GM12878 (cell line): ENCODE results near the gene FGR. TPM values are rescaled to one million over a fixed set of nuclear protein-coding genes. Genes with fewer than 3 reads are reported as not detected.

ENCODE experiments used
- ATAC-seq: fragments of 200-7000 bp; cut with Tn5 transposase; 3 replicates; pipeline ENCODE4 v1.9.1; 2020; ENCODE audit warnings: mild to moderate bottlenecking, moderate library complexity
- BruUV-seq: library from RNA; stranded (reverse); fragments of 400-500 nt; replicated peaks from 2 replicates; lab custom pipeline; 2021; lab: Mats Ljungman, UMichigan
- CTCF ChIA-PET: fragments of 300-600 bp; sonication (Branson Sonifier 250); formaldehyde crosslinking; extraction: SDS; loops from one replicate; lab custom pipeline; 2021; ENCODE audit warnings: inconsistent platforms; lab: Yijun Ruan, JAX
- POLR2A ChIA-PET: fragments of 350-600 bp; formaldehyde crosslinking; extraction: SDS; loops from one replicate; lab custom pipeline; 2021; ENCODE audit warnings: inconsistent platforms; lab: Charles Lee
- RAD21 ChIA-PET: fragments of 300-600 bp; sonication (Branson Sonifier 250); formaldehyde crosslinking; loops from one replicate; lab custom pipeline; 2023; ENCODE audit warnings: antibody characterized with exemption; ENCODE audit not compliant: unreplicated experiment; lab: Charles Lee
- SMC1A ChIA-PET: fragments of 300-600 bp; sonication (Branson Sonifier 250); formaldehyde crosslinking; loops from one replicate; lab custom pipeline; 2023; ENCODE audit not compliant: unreplicated experiment, uncharacterized antibody; lab: Charles Lee
- DNase-seq: peaks from one replicate; pipeline ENCODE4 v3.0.0-alpha.2; 2011; ENCODE audit warnings: low read depth, low spot score
- FAIRE-seq: peaks from 3 replicates; lab custom pipeline; 2011; peaks lifted over from hg19 to GRCh38; lab: Jason Lieb, UNC
- H2AFZ ChIP-seq: 2 replicates; pipeline ENCODE4 v1.6.0; 2011; ENCODE audit warnings: low read depth, low read length, control low read depth; ENCODE audit not compliant: control insufficient read depth
- H3K27ac ChIP-seq: 2 replicates; pipeline ENCODE4 v1.5.1; 2011; ENCODE audit warnings: control low read depth; ENCODE audit not compliant: control insufficient read depth, insufficient read depth
- H3K27me3 ChIP-seq, 2 experiments: replicated peaks in 1 of 2; 2 replicates each; pipeline versions ENCODE4 v1.6.0 to v1.6.1; 2011; ENCODE audit warnings: low read length in 1 of 2; ENCODE audit not compliant: control insufficient read depth in 2 of 2, insufficient read depth in 2 of 2
- H3K36me3 ChIP-seq, 2 experiments: 2 replicates each; pipeline ENCODE4 v1.5.1; 2011; ENCODE audit warnings: low read length in 1 of 2; ENCODE audit not compliant: control insufficient read depth in 2 of 2, insufficient read depth in 2 of 2
- H3K4me1 ChIP-seq: 2 replicates; pipeline ENCODE4 v1.6.1; 2011; ENCODE audit warnings: mild to moderate bottlenecking, low read length, moderate library complexity, mixed read lengths; ENCODE audit not compliant: control insufficient read depth, insufficient read depth
- H3K4me2 ChIP-seq: 2 replicates; pipeline ENCODE4 v1.6.0; 2011; ENCODE audit warnings: control low read depth; ENCODE audit not compliant: control insufficient read depth, insufficient read depth
- H3K4me3 ChIP-seq: fragments of 200-600 bp; sonication (generic); 2 replicates; pipeline ENCODE4 v1.5.1; 2016
- H3K79me2 ChIP-seq: 2 replicates; pipeline ENCODE4 v1.6.0; 2011; ENCODE audit warnings: low read length; ENCODE audit not compliant: control insufficient read depth, insufficient read depth
- H3K9ac ChIP-seq: 2 replicates; pipeline ENCODE4 v1.8.0; 2011; ENCODE audit warnings: low read length, control low read depth, mixed read lengths; ENCODE audit not compliant: control insufficient read depth, insufficient read depth
- H3K9me3 ChIP-seq: replicated peaks from 3 replicates; pipeline ENCODE4 v1.5.1; 2011; ENCODE audit warnings: mild to moderate bottlenecking, low read length; ENCODE audit not compliant: control insufficient read depth, insufficient read depth
- H4K20me1 ChIP-seq: 2 replicates; pipeline ENCODE4 v1.6.0; 2011; ENCODE audit not compliant: control insufficient read depth, insufficient read depth
- CREB1 ChIP-seq: IDR thresholded peaks from 2 replicates; pipeline ENCODE4 v1.6.1; 2012; ENCODE audit warnings: low read depth, mild to moderate bottlenecking, inconsistent platforms
- DPF2 ChIP-seq: fragments of 450-650 bp; IDR thresholded peaks from 2 replicates; pipeline ENCODE4 v1.6.1; 2017; ENCODE audit warnings: mild to moderate bottlenecking
- EED ChIP-seq: sonication (generic); IDR thresholded peaks from 2 replicates; pipeline ENCODE4 v1.6.1; 2016; ENCODE audit warnings: antibody characterized with exemption, low read depth
- ELK1 ChIP-seq: IDR thresholded peaks from 2 replicates; pipeline ENCODE4 v1.6.1; 2012; ENCODE audit warnings: low read depth, low read length, improper control_type of control experiment
- MTA3 ChIP-seq: IDR thresholded peaks from 2 replicates; pipeline ENCODE4 v1.6.1; 2012; ENCODE audit warnings: low read length, inconsistent platforms, borderline replicate concordance
- NBN ChIP-seq: fragments of 450-650 bp; IDR thresholded peaks from 2 replicates; pipeline ENCODE4 v1.6.1; 2016
- RAD51 ChIP-seq: fragments of 450-650 bp; IDR thresholded peaks from 2 replicates; pipeline ENCODE4 v1.6.1; 2016; ENCODE audit warnings: moderate library complexity, mild to moderate bottlenecking, inconsistent platforms
- RB1 ChIP-seq: fragments of 450-650 bp; formaldehyde crosslinking; IDR thresholded peaks from 2 replicates; pipeline ENCODE4 v1.6.1; 2017; ENCODE audit warnings: mild to moderate bottlenecking, borderline replicate concordance
- RELA ChIP-seq: fragments of 450-650 bp; IDR thresholded peaks from 2 replicates; pipeline ENCODE4 v1.8.0; 2014; ENCODE audit warnings: borderline replicate concordance; ENCODE audit not compliant: partially characterized antibody
- SMAD5 ChIP-seq: IDR thresholded peaks from 2 replicates; pipeline ENCODE4 v1.6.1; 2016; ENCODE audit warnings: antibody characterized with exemption, low read depth
- WRNIP1 ChIP-seq: IDR thresholded peaks from 2 replicates; pipeline ENCODE4 v1.6.1; 2011; ENCODE audit warnings: low read depth, low read length, improper control_type of control experiment, borderline replicate concordance
- YY1 ChIP-seq: IDR thresholded peaks from 2 replicates; pipeline ENCODE4 v1.6.1; 2011; ENCODE audit warnings: low read depth, mild to moderate bottlenecking, low read length
- ZBTB11 ChIP-seq: fragments of 450-650 bp; formaldehyde crosslinking; IDR thresholded peaks from 2 replicates; pipeline ENCODE4 v1.5.0; 2022; ENCODE audit warnings: mild to moderate bottlenecking, missing genetic modification characterization
- WGBS: methylation state at CpG from one replicate; pipeline ENCODE4 v1.1.6; 2016; ENCODE audit warnings: low lambda C conversion rate; ENCODE audit not compliant: insufficient replicate concordance, insufficient coverage; ENCODE audit errors: missing lambda C conversion rate; 5-methylcytosine and 5-hydroxymethylcytosine counted together
- in situ Hi-C: fragments of 300-500 bp; cut with MboI; formaldehyde crosslinking; loops from 9 replicates; pipeline ENCODE4 v1.14.3; 2018; ENCODE audit warnings: mixed read lengths
- intact Hi-C: fragments of 100-400 bp; cut with micrococcal nuclease; formaldehyde crosslinking; loops from one replicate; pipeline ENCODE4 v1.14.2; 2022; ENCODE audit not compliant: unreplicated experiment
- polyA plus RNA-seq, 11 experiments: library from polyadenylated mRNA; depleted of rRNA in 4 of 11; unstranded in 6 of 11; stranded (reverse) in 5 of 11; fragments of >200 nt; fragmentation: Nextera tagmentation in 4 of 11; fragmentation: Illumina TruSeq in 1 of 11; extraction: Ambion mirVana in 4 of 11; extraction: Trizol in 1 of 11; gene quantifications; 1 replicate in 1 of 11; 2 replicates in 10 of 11; pipeline versions ENCODE4 v1.2.1 to v1.2.3, GENCODE V29; 2011 to 2016; ENCODE audit warnings: inconsistent platforms in 2 of 11, missing spikeins in 2 of 11, low read depth in 1 of 11
- total RNA-seq, 4 experiments: library from RNA; depleted of rRNA in 3 of 4; stranded (reverse); fragments of >200 nt in 3 of 4; fragmentation: Illumina TruSeq in 1 of 4; extraction: Trizol in 1 of 4; gene quantifications; 2 replicates each; pipeline versions ENCODE4 v1.2.1 to v1.2.3, GENCODE V29; 2013 to 2021

The FGR gene
- total and polyA plus RNA-seq, 10 of the 15 experiments (the other 5 are each of a cell fraction or from before 2014, with no cell fraction given) = 10.9 to 193 (median 74.7) TPM

GRCh38 chr1:27577504-27578188 is 57.3 kb downstream of the FGR start:
- ChIA-PET POLR2A (interaction anchor here (1.0 kb wide), 1 partner anchor 18 kb away, joined by 3 read pairs; no protein-coding TSS in a partner anchor), CTCF (interaction anchor here (0.7 to 1.6 kb wide), 3 partner anchors 10 to 161 kb away, joined by 3 to 4 read pairs (median 4); no protein-coding TSS in a partner anchor), RAD21 (interaction anchor here (0.6 kb wide), 1 partner anchor 69 kb away, joined by 3 read pairs; no protein-coding TSS in a partner anchor), SMC1A (interaction anchor here (1.0 kb wide), 1 partner anchor 10 kb away, joined by 4 read pairs; no protein-coding TSS in a partner anchor)
- intact Hi-C loops = no loop called here
- no peak overlapping the region for H3K9ac ChIP-seq
- H3K36me3 ChIP-seq = no peaks in the 10 kb centered on the region
- no peaks in the 10 kb centered on the region for H4K20me1 ChIP-seq
- 71% methylated on average over 4 of the region's 4 CpGs for WGBS
- no peak for TF ChIP-seq NBN
- BruUV-seq = no TSS peak
- no peaks in the 10 kb centered on the region for H3K27me3 ChIP-seq
- in situ Hi-C loops = no loop called here
- H2AFZ ChIP-seq = no peak overlapping the region
- no peak for FAIRE-seq
- ATAC-seq = no peak
- no peak overlapping the region for H3K4me3 ChIP-seq
- no peak overlapping the region for H3K27ac ChIP-seq
- no peak for DNase-seq
- no peaks in the 10 kb centered on the region; the same call in 1 of the 2 replicates for H3K79me2 ChIP-seq
- H3K4me2 ChIP-seq = no peak overlapping the region
- H3K9me3 ChIP-seq = no peaks in the 10 kb centered on the region
- H3K4me1 ChIP-seq = no peaks in the 10 kb centered on the region; the same call in 1 of the 2 replicates

GRCh38 chr1:27576806-27577227 is 58.2 kb downstream of the FGR start:
- Histone ChIP-seq H3K9ac (no peak overlapping the region), H3K79me2 (no peaks in the 10 kb centered on the region; the same call in 1 of the 2 replicates), H3K9me3 (no peaks in the 10 kb centered on the region), H2AFZ (no peak overlapping the region), H3K36me3 (no peaks in the 10 kb centered on the region), H3K4me2 (no peak overlapping the region), H3K27me3 (no peaks in the 10 kb centered on the region), H4K20me1 (no peaks in the 10 kb centered on the region), H3K4me3 (no peak overlapping the region), H3K4me1 (no peaks in the 10 kb centered on the region; the same call in 1 of the 2 replicates), H3K27ac (no peak overlapping the region)
- DNase-seq (no peak), ATAC-seq (no peak; the same call in 2 of the 3 replicates), FAIRE-seq (no peak)
- RAD21 ChIA-PET = no interaction called here
- POLR2A ChIA-PET = interaction anchor here (1.0 kb wide), 1 partner anchor 19 kb away, joined by 3 read pairs; no protein-coding TSS in a partner anchor
- in situ Hi-C loops = no loop called here
- no TSS peak for BruUV-seq
- SMC1A ChIA-PET = interaction anchor here (0.9 to 1.0 kb wide), 2 partner anchors 9 to 11 kb away, joined by 3 to 4 read pairs; no protein-coding TSS in a partner anchor
- intact Hi-C loops = no loop called here
- 68% methylated on average over 7 of the region's 7 CpGs for WGBS
- CTCF ChIA-PET = interaction anchor here (0.7 to 1.6 kb wide), 5 partner anchors 10 to 162 kb away, joined by 3 to 4 read pairs (median 3); no protein-coding TSS in a partner anchor
- TF ChIP-seq DPF2 (no peak), EED (no peak), SMAD5 (no peak), WRNIP1 (no peak), YY1 (no peak), RB1 (no peak), MTA3 (no peak), ELK1 (no peak), RELA (no peak), CREB1 (no peak), ZBTB11 (CRISPR knock-in tag) (no peak), RAD51 (no peak)
